Measurements from ENCODE around the gene PLBD2. TPM values are rescaled to one million over a fixed set of nuclear protein-coding genes. Genes with fewer than 3 reads are reported as not detected.

The PLBD2 gene
- total and polyA plus RNA-seq, 9 of the 15 experiments (the other 6 are each of a cell fraction or from before 2014, with no cell fraction given) = 2.4 to 37.4 (median 6.0) TPM

DNA sequence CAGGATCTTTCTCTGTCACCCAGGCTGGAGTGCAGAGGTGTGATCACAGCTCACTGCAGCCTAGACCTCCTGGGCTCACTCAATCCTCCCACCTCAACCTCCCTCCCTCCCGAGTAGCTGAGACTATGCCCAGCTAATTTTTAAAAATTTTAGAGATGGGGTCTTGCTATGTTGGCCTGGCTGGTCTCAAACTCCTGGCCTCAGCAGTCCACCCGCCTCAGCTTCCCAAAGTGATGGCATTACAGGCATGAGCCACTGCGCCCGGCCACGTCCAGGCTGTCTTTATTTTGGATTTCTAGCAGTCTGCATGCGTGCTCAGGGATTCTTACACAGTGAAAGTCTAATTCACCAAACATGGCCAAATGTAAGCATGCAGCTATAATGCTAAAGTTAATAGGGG, 41.3 kb upstream of the PLBD2 start:
- H2AFZ ChIP-seq (ENCODE audit: low read depth, low read length) = no peak overlapping the region
- no TSS peak for BruUV-seq (replicated peaks)
- POLR2A ChIA-PET = interaction anchor here (0.6 to 1.5 kb wide), 2 partner anchors 9 to 132 kb away, joined by 3 read pairs; partner anchors contain the start of genes DDX54 and RITA1

DNA sequence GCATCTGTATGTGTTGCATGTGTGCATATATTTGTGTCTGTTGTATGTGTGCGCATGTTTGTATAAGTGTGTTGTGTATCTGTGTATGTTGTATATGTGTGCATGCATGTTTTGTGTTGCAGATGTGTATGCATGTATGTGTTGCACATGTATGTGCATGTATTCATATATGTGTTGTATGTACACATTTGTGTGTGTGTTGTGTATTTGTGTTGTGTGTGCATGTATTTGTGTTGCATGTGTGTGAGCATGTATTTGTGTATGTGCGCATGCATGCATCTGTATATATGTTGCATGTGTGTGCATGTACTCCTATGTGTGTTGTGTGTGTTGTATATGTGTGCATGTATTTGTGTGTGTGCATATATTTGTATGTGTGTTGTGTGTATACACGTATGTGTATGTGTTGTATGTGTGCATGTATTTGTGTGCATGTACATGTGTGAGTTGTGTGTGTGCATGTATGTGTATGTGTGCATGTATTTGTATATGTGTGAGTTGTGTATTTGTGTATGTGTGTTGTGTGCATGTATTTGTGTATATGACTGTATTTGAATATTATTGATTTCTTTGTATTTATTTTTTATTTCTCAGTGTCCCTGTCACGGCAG, 40.2 kb upstream of the PLBD2 start:
- H3K4me3 ChIP-seq = no peak overlapping the region
- H3K4me2 ChIP-seq (ENCODE audit: insufficient read depth, low read length) = no peak overlapping the region
- no TSS peak for BruUV-seq (replicated peaks)
- no peaks in the 10 kb centered on the region for H3K27me3 ChIP-seq (ENCODE audit: control insufficient read depth in 2 of 2, insufficient read depth in 2 of 2, low read length in 2 of 2)
- intact Hi-C loops (cut with micrococcal nuclease) = no loop called here
- ChIA-PET POLR2A (no interaction called here), CTCF (ENCODE audit: low intra/inter-chr PET ratio) (no interaction called here)
- H3K9me1 ChIP-seq (ENCODE audit: control insufficient read depth, insufficient read depth, low read length) = peaks cover 5% of the 10 kb centered on the region
- H3K9me3 ChIP-seq (replicated peaks; ENCODE audit: control insufficient read depth, insufficient read depth, low read depth, low read length) = no peaks in the 10 kb centered on the region
- in situ Hi-C loops (cut with MboI) = loop anchor here (10.0 kb wide), 1 partner anchor 597 kb away; no protein-coding TSS in a partner anchor
- H4K20me1 ChIP-seq (replicated peaks; ENCODE audit: control insufficient read depth, insufficient read depth, low read length) = no peaks in the 10 kb centered on the region; the same call in 1 of the 2 replicates
- DNase-seq (ENCODE audit: extremely low read depth in 1 of 4, low spot score in 3 of 4) (no peak), ATAC-seq (no peak), FAIRE-seq (no peak)
- peaks cover 79% of the 10 kb centered on the region for H3K36me3 ChIP-seq (ENCODE audit: control insufficient read depth, insufficient read depth, low read length)
- 92% methylated on average over 4 of the region's 4 CpGs for WGBS (ENCODE audit: insufficient coverage, low coverage, missing lambda C conversion rate)
- peaks cover 7 to 8% of the 10 kb centered on the region in 2 experiments for H3K4me1 ChIP-seq (replicated peaks in 1 of 2; ENCODE audit: control insufficient read depth in 2 of 2, insufficient read depth in 2 of 2, low read length in 2 of 2)
- no peak overlapping the region for H3K9ac ChIP-seq (ENCODE audit: insufficient read depth in 1 of 2, low read depth in 2 of 2, low read length in 2 of 2)
- H3K79me2 ChIP-seq (ENCODE audit: control insufficient read depth, insufficient read depth, low read length) = no peaks in the 10 kb centered on the region
- H3K27ac ChIP-seq (ENCODE audit: extremely low read depth, low read depth, low read length) = no peak overlapping the region
- H2AFZ ChIP-seq (ENCODE audit: low read depth, low read length) = no peak overlapping the region
- TF ChIP-seq CREBBP (IDR thresholded peaks at IDR 0.05; ENCODE audit: low read depth, low read length) = no peak
- TF ChIP-seq ZNF444 (CRISPR knock-in tag; IDR thresholded peaks at IDR 0.05) = no peak
- TF ChIP-seq, protein P1, sequence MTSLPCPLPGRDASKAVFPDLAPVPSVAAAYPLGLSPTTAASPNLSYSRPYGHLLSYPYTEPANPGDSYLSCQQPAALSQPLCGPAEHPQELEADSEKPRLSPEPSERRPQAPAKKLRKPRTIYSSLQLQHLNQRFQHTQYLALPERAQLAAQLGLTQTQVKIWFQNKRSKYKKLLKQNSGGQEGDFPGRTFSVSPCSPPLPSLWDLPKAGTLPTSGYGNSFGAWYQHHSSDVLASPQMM (CRISPR knock-in tag; IDR thresholded peaks at IDR 0.05) = no peak
- no peak for TF ChIP-seq ZBTB17 (CRISPR knock-in tag; IDR thresholded peaks at IDR 0.05)
- TF ChIP-seq NEUROD1 (IDR thresholded peaks at IDR 0.05; ENCODE audit: borderline replicate concordance, low read depth, low read length, partially characterized antibody) = no peak
- TF ChIP-seq ARID1B (IDR thresholded peaks at IDR 0.05) = no peak
- TF ChIP-seq SUPT5H (IDR thresholded peaks at IDR 0.05) = 0 out of 2 replicates have a peak, but pooled peaks have one; percentile 30
- no peak for TF ChIP-seq MTF1 (CRISPR knock-in tag; IDR thresholded peaks at IDR 0.05; ENCODE audit: borderline replicate concordance)
- no peak for TF ChIP-seq GABPB1 (CRISPR knock-in tag; IDR thresholded peaks at IDR 0.05)
- no peak for TF ChIP-seq SMC3 (conservative IDR thresholded peaks at IDR 0.05; ENCODE audit: insufficient read depth, low read depth, low read length)
- no peak for TF ChIP-seq FOXJ2 (tag; IDR thresholded peaks at IDR 0.05)
- TF ChIP-seq ZNF436 (CRISPR knock-in tag; IDR thresholded peaks at IDR 0.05) = no peak
- TF ChIP-seq, protein P2, sequence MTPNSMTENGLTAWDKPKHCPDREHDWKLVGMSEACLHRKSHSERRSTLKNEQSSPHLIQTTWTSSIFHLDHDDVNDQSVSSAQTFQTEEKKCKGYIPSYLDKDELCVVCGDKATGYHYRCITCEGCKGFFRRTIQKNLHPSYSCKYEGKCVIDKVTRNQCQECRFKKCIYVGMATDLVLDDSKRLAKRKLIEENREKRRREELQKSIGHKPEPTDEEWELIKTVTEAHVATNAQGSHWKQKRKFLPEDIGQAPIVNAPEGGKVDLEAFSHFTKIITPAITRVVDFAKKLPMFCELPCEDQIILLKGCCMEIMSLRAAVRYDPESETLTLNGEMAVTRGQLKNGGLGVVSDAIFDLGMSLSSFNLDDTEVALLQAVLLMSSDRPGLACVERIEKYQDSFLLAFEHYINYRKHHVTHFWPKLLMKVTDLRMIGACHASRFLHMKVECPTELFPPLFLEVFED (CRISPR knock-in tag; conservative IDR thresholded peaks at IDR 0.05) = no peak

More for the DNA sequence above, 41.3 kb upstream of the PLBD2 start:
- FAIRE-seq = no peak
- H3K27ac ChIP-seq (ENCODE audit: extremely low read depth, low read depth, low read length) = no peak overlapping the region
- peaks cover 7 to 8% of the 10 kb centered on the region in 2 experiments for H3K4me1 ChIP-seq (replicated peaks in 1 of 2; ENCODE audit: control insufficient read depth in 2 of 2, insufficient read depth in 2 of 2, low read length in 2 of 2)
- no peak for DNase-seq (ENCODE audit: extremely low read depth in 1 of 4, low spot score in 3 of 4)
- intact Hi-C loops (cut with micrococcal nuclease) (no loop called here), in situ Hi-C loops (cut with MboI) (loop anchor here (10.0 kb wide), 1 partner anchor 598 kb away; no protein-coding TSS in a partner anchor)
- TF ChIP-seq KHSRP (IDR thresholded peaks at IDR 0.05) (no peak), GTF2E2 (tag; IDR thresholded peaks at IDR 0.05) (no peak), HLTF (IDR thresholded peaks at IDR 0.05) (no peak), EP300 (IDR thresholded peaks at IDR 0.05; ENCODE audit: low read length) (no peak), RBFOX2 (IDR thresholded peaks at IDR 0.05; ENCODE audit: low read depth, low read length) (no peak), ZNF121 (CRISPR knock-in tag; conservative IDR thresholded peaks at IDR 0.05) (peak; percentile 87), SMARCC2 (IDR thresholded peaks at IDR 0.05; ENCODE audit: low read depth) (no peak), TCFL5 (CRISPR knock-in tag; conservative IDR thresholded peaks at IDR 0.05) (no peak)
- no peak for ATAC-seq
- peaks cover 5% of the 10 kb centered on the region for H3K9me1 ChIP-seq (ENCODE audit: control insufficient read depth, insufficient read depth, low read length)
- H3K9me3 ChIP-seq (replicated peaks; ENCODE audit: control insufficient read depth, insufficient read depth, low read depth, low read length) = no peaks in the 10 kb centered on the region
- H4K20me1 ChIP-seq (replicated peaks; ENCODE audit: control insufficient read depth, insufficient read depth, low read length) = no peaks in the 10 kb centered on the region; the same call in 1 of the 2 replicates
- CTCF ChIA-PET (ENCODE audit: low intra/inter-chr PET ratio) = no interaction called here
- peaks cover 76% of the 10 kb centered on the region for H3K36me3 ChIP-seq (ENCODE audit: control insufficient read depth, insufficient read depth, low read length)
- no peak overlapping the region for H3K4me2 ChIP-seq (ENCODE audit: insufficient read depth, low read length)
- H3K4me3 ChIP-seq = no peak overlapping the region
- H3K27me3 ChIP-seq (ENCODE audit: control insufficient read depth in 2 of 2, insufficient read depth in 2 of 2, low read length in 2 of 2) = no peaks in the 10 kb centered on the region
- 81% methylated on average over 6 of the region's 6 CpGs for WGBS (ENCODE audit: insufficient coverage, low coverage, missing lambda C conversion rate)
- H3K9ac ChIP-seq (ENCODE audit: insufficient read depth in 1 of 2, low read depth in 2 of 2, low read length in 2 of 2) = no peak overlapping the region
- H3K79me2 ChIP-seq (ENCODE audit: control insufficient read depth, insufficient read depth, low read length) = no peaks in the 10 kb centered on the region

Data from K562 (cell line).